Hepatocyte (in vitro differentiated cells): Measurements from ENCODE around the gene CCDC3.

Source experiments
- EZH2 ChIP-seq: fragments of 200-600 bp; sonication (generic); IDR thresholded peaks from 2 replicates; pipeline ENCODE4 v1.6.1; 2016; ENCODE audit warnings: antibody characterized with exemption, mild to moderate bottlenecking, borderline replicate concordance
- TF ChIP-seq, protein P1 (sequence below): fragments of 200-600 bp; sonication (generic); IDR thresholded peaks from 2 replicates; pipeline ENCODE4 v1.5.1; 2016; ENCODE audit warnings: antibody characterized with exemption, mild to moderate bottlenecking; ENCODE audit not compliant: poor library complexity

DNA sequence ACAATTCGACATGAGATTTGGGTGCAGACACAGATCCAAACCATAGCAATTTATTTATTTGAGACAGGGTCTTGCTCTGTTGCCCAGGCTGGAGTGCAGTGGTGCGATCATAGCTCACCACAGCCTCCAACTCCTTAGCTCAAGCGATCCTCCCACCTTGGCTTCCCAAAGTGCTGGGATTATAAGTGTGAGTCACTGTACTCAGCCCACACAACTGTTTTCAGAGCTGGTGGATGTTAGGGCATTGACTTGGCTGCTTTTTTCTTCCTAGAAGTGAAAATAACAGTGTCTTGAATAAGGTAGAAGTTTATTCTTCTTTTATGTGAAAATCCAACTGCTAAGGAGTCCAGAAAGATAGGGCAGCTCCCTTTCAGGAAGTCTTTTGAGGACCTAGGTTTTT lies 132.1 kb downstream of the CCDC3 start:
- no peak for TF ChIP-seq EZH2
- TF ChIP-seq, protein P1, sequence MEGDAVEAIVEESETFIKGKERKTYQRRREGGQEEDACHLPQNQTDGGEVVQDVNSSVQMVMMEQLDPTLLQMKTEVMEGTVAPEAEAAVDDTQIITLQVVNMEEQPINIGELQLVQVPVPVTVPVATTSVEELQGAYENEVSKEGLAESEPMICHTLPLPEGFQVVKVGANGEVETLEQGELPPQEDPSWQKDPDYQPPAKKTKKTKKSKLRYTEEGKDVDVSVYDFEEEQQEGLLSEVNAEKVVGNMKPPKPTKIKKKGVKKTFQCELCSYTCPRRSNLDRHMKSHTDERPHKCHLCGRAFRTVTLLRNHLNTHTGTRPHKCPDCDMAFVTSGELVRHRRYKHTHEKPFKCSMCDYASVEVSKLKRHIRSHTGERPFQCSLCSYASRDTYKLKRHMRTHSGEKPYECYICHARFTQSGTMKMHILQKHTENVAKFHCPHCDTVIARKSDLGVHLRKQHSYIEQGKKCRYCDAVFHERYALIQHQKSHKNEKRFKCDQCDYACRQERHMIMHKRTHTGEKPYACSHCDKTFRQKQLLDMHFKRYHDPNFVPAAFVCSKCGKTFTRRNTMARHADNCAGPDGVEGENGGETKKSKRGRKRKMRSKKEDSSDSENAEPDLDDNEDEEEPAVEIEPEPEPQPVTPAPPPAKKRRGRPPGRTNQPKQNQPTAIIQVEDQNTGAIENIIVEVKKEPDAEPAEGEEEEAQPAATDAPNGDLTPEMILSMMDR, result no peak
